OCI-LY7 (cell line): ENCODE data around the gene CD9. TPM values are rescaled to one million over a fixed set of nuclear protein-coding genes. Genes with fewer than 3 reads are reported as not detected.

ENCODE experiments used
- BruUV-seq: library from RNA; stranded (reverse); fragments of 400-500 nt; replicated peaks from 2 replicates; lab custom pipeline; 2021; lab: Mats Ljungman, UMichigan
- CTCF ChIA-PET: fragments of 300-600 bp; sonication (Branson Sonifier 250); formaldehyde crosslinking; loops from one replicate; lab custom pipeline; 2022; ENCODE audit warnings: antibody characterized with exemption; ENCODE audit not compliant: unreplicated experiment; lab: Charles Lee
- POLR2A ChIA-PET: fragments of 300-600 bp; sonication (Branson Sonifier 250); formaldehyde crosslinking; loops from one replicate; lab custom pipeline; 2022; ENCODE audit warnings: antibody characterized with exemption; lab: Charles Lee
- DNase-seq: peaks from one replicate; pipeline ENCODE4 v3.0.0-alpha.2; 2015; ENCODE audit warnings: low spot score
- H2AFZ ChIP-seq: fragments of 200-600 bp; sonication (generic), shearing (Covaris generic); 2 replicates; pipeline ENCODE4 v1.6.1; 2014; ENCODE audit warnings: mild to moderate bottlenecking, antibody characterized with exemption, low read length, moderate library complexity
- H3K27ac ChIP-seq: fragments of 200-600 bp; sonication (generic); 2 replicates; pipeline ENCODE4 v1.5.1; 2014; ENCODE audit warnings: mixed run types, low read depth, mild to moderate bottlenecking, moderate library complexity, low read length, inconsistent platforms; ENCODE audit not compliant: poor library complexity, severe bottlenecking
- H3K36me3 ChIP-seq: fragments of 200-600 bp; sonication (generic); 2 replicates; pipeline ENCODE4 v1.6.1; 2014; ENCODE audit warnings: mild to moderate bottlenecking, antibody characterized with exemption, low read length, moderate library complexity, mixed read lengths; ENCODE audit not compliant: insufficient read depth
- H3K4me1 ChIP-seq: fragments of 200-600 bp; sonication (generic); 2 replicates; pipeline ENCODE4 v1.5.1; 2014; ENCODE audit warnings: mild to moderate bottlenecking, low read length; ENCODE audit not compliant: insufficient read depth, poor library complexity, severe bottlenecking
- H3K4me2 ChIP-seq: fragments of 200-600 bp; sonication (generic); 2 replicates; pipeline ENCODE4 v1.6.1; 2014; ENCODE audit warnings: mild to moderate bottlenecking, low read length
- H3K4me3 ChIP-seq: fragments of 200-600 bp; sonication (generic); 2 replicates; pipeline ENCODE4 v1.5.1; 2014; ENCODE audit warnings: mild to moderate bottlenecking, low read depth, low read length; ENCODE audit not compliant: poor library complexity, severe bottlenecking
- H3K79me2 ChIP-seq: fragments of 200-600 bp; sonication (generic); 2 replicates; pipeline ENCODE4 v1.6.1; 2016; ENCODE audit warnings: low read depth, mild to moderate bottlenecking, low read length, moderate library complexity, mixed read lengths; ENCODE audit not compliant: insufficient read depth
- H3K9me2 ChIP-seq: fragments of 200-600 bp; sonication (generic); 2 replicates; pipeline ENCODE4 v1.6.1; 2016; ENCODE audit warnings: mild to moderate bottlenecking, low read length, mixed read lengths; ENCODE audit not compliant: insufficient read depth
- H3K9me3 ChIP-seq: fragments of 200-600 bp; sonication (generic); 2 replicates; pipeline ENCODE4 v1.6.1; 2014; ENCODE audit warnings: mild to moderate bottlenecking, mixed run types, low read length, mixed read lengths
- H4K20me1 ChIP-seq: fragments of 200-600 bp; sonication (generic); 2 replicates; pipeline ENCODE4 v1.6.1; 2014; ENCODE audit warnings: mild to moderate bottlenecking, antibody characterized with exemption, low read length, moderate library complexity, mixed read lengths; ENCODE audit not compliant: insufficient read depth
- EZH2phosphoT487 ChIP-seq: fragments of 200-600 bp; sonication (generic); IDR thresholded peaks from 2 replicates; pipeline ENCODE4 v1.6.1; 2018; ENCODE audit warnings: low read depth, borderline replicate concordance, mild to moderate bottlenecking, mixed run types, antibody characterized with exemption, low read length, moderate library complexity, mixed read lengths
- intact Hi-C: fragments of 100-400 bp; cut with micrococcal nuclease; formaldehyde crosslinking; loops from one replicate; pipeline ENCODE4 v1.10.0; 2022; ENCODE audit not compliant: unreplicated experiment
- total RNA-seq, 2 experiments: library from RNA; depleted of rRNA in 1 of 2; stranded (reverse); fragments of >200 nt in 1 of 2; shearing (Covaris generic) in 1 of 2; gene quantifications; 2 replicates each; pipeline ENCODE4 v1.2.3, GENCODE V29; 2014 to 2022
- TF ChIP-seq, protein P1 (sequence below): fragments of 200-600 bp; sonication (generic); conservative IDR thresholded peaks from 2 replicates; pipeline ENCODE4 v1.5.1; 2014; ENCODE audit warnings: mild to moderate bottlenecking, antibody characterized with exemption, low read length, moderate library complexity, mixed read lengths

The CD9 gene
- total RNA-seq, 2 experiments from 2014 or later: not detected

DNA sequence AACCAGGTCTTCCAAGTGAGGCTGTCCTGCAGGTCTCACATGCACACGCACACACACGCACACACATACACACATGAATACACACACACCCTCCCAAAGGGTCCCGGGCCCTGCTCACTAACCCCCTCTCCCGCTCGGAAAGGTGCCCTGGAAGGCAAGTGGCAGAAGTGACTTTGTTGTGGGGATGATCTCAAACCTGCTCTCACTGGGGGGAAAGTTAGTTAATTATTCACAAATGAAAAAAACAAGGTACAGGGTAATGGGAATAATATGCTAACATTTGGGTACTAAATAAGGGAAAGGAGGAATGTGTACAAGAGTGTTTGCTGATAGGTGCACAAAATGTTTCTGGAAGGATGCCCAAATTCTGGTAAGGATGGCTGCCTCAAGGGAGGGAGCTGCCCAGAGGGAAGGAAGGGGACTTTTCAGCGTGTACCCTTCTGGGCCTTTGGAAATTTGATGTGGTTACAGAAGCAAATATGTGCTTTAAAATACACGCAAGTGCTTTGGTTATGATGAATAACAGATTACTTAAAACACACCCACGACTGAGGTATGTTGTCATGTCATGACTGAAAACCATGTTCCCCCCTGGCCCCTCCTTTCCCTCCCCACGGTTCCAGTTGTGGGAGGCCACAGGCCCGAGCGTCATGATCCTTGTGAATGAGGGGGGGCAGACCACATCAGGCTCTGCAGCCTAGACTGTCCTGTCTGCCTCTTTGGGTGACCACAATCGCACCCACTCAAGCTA is 66.9 kb downstream of the CD9 start:
- Histone ChIP-seq H3K27ac (no peak overlapping the region), H3K4me2 (no peak overlapping the region), H3K4me3 (no peak overlapping the region), H3K9me3 (no peaks in the 10 kb centered on the region), H3K79me2 (no peaks in the 10 kb centered on the region), H3K9me2 (no peaks in the 10 kb centered on the region), H3K4me1 (no peaks in the 10 kb centered on the region), H2AFZ (no peak overlapping the region), H3K36me3 (no peaks in the 10 kb centered on the region), H4K20me1 (no peaks in the 10 kb centered on the region)
- BruUV-seq: no TSS peak
- DNase-seq: peak; percentile 35
- intact Hi-C loops: no loop called here
- no peak for TF ChIP-seq EZH2phosphoT487
- TF ChIP-seq, protein P1, sequence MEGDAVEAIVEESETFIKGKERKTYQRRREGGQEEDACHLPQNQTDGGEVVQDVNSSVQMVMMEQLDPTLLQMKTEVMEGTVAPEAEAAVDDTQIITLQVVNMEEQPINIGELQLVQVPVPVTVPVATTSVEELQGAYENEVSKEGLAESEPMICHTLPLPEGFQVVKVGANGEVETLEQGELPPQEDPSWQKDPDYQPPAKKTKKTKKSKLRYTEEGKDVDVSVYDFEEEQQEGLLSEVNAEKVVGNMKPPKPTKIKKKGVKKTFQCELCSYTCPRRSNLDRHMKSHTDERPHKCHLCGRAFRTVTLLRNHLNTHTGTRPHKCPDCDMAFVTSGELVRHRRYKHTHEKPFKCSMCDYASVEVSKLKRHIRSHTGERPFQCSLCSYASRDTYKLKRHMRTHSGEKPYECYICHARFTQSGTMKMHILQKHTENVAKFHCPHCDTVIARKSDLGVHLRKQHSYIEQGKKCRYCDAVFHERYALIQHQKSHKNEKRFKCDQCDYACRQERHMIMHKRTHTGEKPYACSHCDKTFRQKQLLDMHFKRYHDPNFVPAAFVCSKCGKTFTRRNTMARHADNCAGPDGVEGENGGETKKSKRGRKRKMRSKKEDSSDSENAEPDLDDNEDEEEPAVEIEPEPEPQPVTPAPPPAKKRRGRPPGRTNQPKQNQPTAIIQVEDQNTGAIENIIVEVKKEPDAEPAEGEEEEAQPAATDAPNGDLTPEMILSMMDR: peak; percentile 53
- POLR2A ChIA-PET: interaction anchor here (0.7 to 1.2 kb wide), 2 partner anchors 39 to 90 kb away, joined by 3 to 7 read pairs; no protein-coding TSS in a partner anchor
- CTCF ChIA-PET: no interaction called here

DNA sequence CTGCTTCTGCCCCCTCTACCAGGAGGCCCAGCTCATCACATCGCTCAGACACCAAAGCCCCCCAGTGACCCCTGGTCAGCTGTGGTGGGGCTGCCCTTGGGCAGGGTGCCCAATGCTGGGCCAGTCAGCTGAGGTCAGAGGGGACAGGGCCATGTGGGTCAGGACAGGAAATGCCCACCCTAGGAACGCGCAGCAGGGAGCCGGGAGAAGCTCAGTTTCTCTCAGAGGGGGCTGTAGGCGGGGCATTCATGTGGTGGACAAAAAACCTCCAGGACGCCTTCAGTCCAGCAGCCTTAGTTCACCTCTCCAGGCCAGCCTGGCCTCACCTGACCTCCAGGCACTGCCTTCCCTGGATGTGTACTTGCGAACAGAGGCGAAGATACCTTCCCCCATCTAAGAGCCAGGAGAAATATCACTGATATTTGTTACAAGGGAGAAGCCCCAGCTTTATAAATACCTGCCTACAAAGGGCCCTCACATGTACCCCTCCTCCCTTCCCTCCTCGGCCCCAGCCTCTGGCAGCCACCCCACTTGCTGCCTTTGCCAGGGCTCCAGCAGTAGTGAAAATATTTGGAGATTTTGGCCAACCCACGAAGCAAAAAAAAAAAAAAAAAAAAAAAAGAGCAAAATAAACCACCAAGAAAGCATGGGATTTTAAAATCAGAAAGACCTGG is 68.4 kb downstream of the CD9 start:
- Histone ChIP-seq H3K27ac (no peak overlapping the region), H2AFZ (no peak overlapping the region), H3K9me2 (no peaks in the 10 kb centered on the region), H3K4me3 (no peak overlapping the region), H3K4me1 (no peaks in the 10 kb centered on the region), H3K36me3 (no peaks in the 10 kb centered on the region), H4K20me1 (no peaks in the 10 kb centered on the region), H3K4me2 (no peak overlapping the region), H3K79me2 (no peaks in the 10 kb centered on the region), H3K9me3 (no peaks in the 10 kb centered on the region)
- CTCF ChIA-PET: no interaction called here
- BruUV-seq: no TSS peak
- POLR2A ChIA-PET: interaction anchor here (0.7 to 0.9 kb wide), 2 partner anchors 10 to 1406 kb away, joined by 5 read pairs; no protein-coding TSS in a partner anchor
- intact Hi-C loops: no loop called here
- TF ChIP-seq, protein P1: no peak
- no peak for TF ChIP-seq EZH2phosphoT487
- DNase-seq: no peak
